ENCODE data around the gene KATNB1.
"Not testable (repeated sequence)": the region's sequence is repeated elsewhere in the genome, so short reads cannot be mapped to it uniquely, and the experiment has no call there.

KATNB1 gene

GRCh38 chr16:57725976-57726375, 9.6 kb upstream of the KATNB1 start:
- DNase-seq (ENCODE audit: low spot score) = no peak

- no peak for DNase-seq (ENCODE audit: low spot score)
Observed at GRCh38 chr16:57726433-57726947, 9.1 kb upstream of the KATNB1 start.

GRCh38 chr16:57727610-57728009, 8.0 kb upstream of the KATNB1 start:
- DNase-seq (ENCODE audit: low spot score) = no peak

GRCh38 chr16:57728336-57729181, 7.0 kb upstream of the KATNB1 start:
- DNase-seq (ENCODE audit: low spot score) = no peak

- no peak for DNase-seq (ENCODE audit: low spot score)
Observed at GRCh38 chr16:57729182-57729484, 6.4 kb upstream of the KATNB1 start.

- DNase-seq (ENCODE audit: low spot score) = not testable (repeated sequence)
Observed at GRCh38 chr16:57729852-57730251, 5.7 kb upstream of the KATNB1 start.

GRCh38 chr16:57730771-57731730, 4.5 kb upstream of the KATNB1 start:
- no peak for DNase-seq (ENCODE audit: low spot score)

- DNase-seq (ENCODE audit: low spot score) = no peak
Observed at GRCh38 chr16:57732037-57732436, 3.5 kb upstream of the KATNB1 start.

- DNase-seq (ENCODE audit: low spot score) = no peak
Observed at GRCh38 chr16:57732714-57733113, 2.9 kb upstream of the KATNB1 start.

GRCh38 chr16:57734308-57734924, 1.2 kb upstream of the KATNB1 start:
- no peak for DNase-seq (ENCODE audit: low spot score)

- DNase-seq (ENCODE audit: low spot score) = peak; percentile 99
Observed at GRCh38 chr16:57734925-57735754, 430 bp upstream of the KATNB1 start.

- DNase-seq (ENCODE audit: low spot score) = peak; percentile 49
Observed at GRCh38 chr16:57736419-57737351, 1.1 kb downstream of the KATNB1 start.

GRCh38 chr16:57738844-57739243, 3.3 kb downstream of the KATNB1 start:
- no peak for DNase-seq (ENCODE audit: low spot score)

GRCh38 chr16:57739756-57740422, 4.3 kb downstream of the KATNB1 start:
- DNase-seq (ENCODE audit: low spot score) = no peak

GRCh38 chr16:57740423-57741071, 5.0 kb downstream of the KATNB1 start:
- DNase-seq (ENCODE audit: low spot score) = no peak

- no peak for DNase-seq (ENCODE audit: low spot score)
Observed at GRCh38 chr16:57741660-57742191, 6.2 kb downstream of the KATNB1 start.

- DNase-seq (ENCODE audit: low spot score) = no peak
Observed at GRCh38 chr16:57742543-57742942, 7.0 kb downstream of the KATNB1 start.

- no peak for DNase-seq (ENCODE audit: low spot score)
Observed at GRCh38 chr16:57743458-57743857, 7.9 kb downstream of the KATNB1 start.

Data from activated CD4-positive, alpha-beta T cell treated with anti-CD3 and anti-CD28 coated beads, Interleukin-2, Interleukin-4, amounts not matched to agents 100 ng/mL and 50 ng/mL, durations not matched to agents 16 hours and 8 hours (primary cell).